ENCODE data around the gene SPATA12.

SPATA12 gene

DNA sequence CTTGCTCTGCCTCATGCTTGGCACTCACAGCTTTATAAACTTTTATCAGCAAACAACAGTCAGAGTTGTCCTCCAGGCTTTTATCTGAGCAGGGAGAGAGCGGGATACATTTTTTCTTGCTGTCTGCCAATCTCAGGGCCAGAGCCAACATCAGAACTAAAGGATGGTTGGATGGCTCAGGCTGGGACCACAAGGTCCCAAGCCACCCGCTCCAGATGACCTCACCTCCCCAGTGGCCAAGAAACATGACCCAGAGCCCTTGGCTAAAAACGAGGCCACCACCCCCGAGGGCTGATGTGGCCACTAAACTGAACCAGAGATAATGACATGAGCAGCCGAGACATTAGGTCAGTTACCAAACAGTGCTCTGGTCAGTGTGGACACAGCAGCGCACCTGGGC lies 18.8 kb upstream of the SPATA12 start:
- no peak overlapping the region for H3K4me3 ChIP-seq
- no peak for DNase-seq (ENCODE audit: low read depth, low spot score)
- no peak for TF ChIP-seq EZH2 (IDR thresholded peaks at IDR 0.05)
- no peak for TF ChIP-seq FOXP2 (optimal IDR thresholded peaks at IDR 0.05; ENCODE audit: control extremely low read depth, extremely low read length, insufficient read depth)
- TF ChIP-seq POLR2AphosphoS5 (IDR thresholded peaks at IDR 0.05; ENCODE audit: borderline replicate concordance, low read depth, low read length), result no peak
- H3K27ac ChIP-seq, result no peak overlapping the region
- no peaks in the 10 kb centered on the region for H3K9me3 ChIP-seq (ENCODE audit: low read depth, low read length)
- H3K36me3 ChIP-seq (ENCODE audit: insufficient read depth, low read length), result no peaks in the 10 kb centered on the region
- no peak overlapping the region for H3K9ac ChIP-seq (ENCODE audit: insufficient read length)

DNA sequence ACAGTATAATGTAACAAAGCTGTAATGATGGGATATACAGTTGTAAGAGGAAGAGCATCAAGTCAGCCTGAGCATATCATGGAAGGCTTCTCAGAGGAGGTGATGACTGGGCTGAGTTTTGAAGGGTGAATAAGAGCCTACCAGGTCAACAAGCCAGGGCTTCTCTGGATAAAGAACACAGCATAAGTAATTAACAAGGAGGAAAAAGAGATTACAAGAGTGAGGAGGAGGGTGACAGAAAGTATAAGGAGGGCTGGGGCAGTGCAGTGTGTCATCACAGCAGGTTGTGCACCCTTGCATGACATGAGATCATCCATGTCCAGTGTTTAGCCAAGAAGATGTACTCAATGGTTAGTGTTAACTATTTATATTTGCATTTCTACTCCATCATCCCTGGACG lies 16.9 kb upstream of the SPATA12 start:
- DNase-seq (ENCODE audit: low read depth, low spot score), result no peak
- TF ChIP-seq EZH2 (IDR thresholded peaks at IDR 0.05) (no peak), FOXP2 (optimal IDR thresholded peaks at IDR 0.05; ENCODE audit: control extremely low read depth, extremely low read length, insufficient read depth) (no peak), POLR2AphosphoS5 (IDR thresholded peaks at IDR 0.05; ENCODE audit: borderline replicate concordance, low read depth, low read length) (no peak)
- no peak overlapping the region for H3K9ac ChIP-seq (ENCODE audit: insufficient read length)
- no peak overlapping the region for H3K27ac ChIP-seq
- no peak overlapping the region for H3K4me3 ChIP-seq
- H3K9me3 ChIP-seq (ENCODE audit: low read depth, low read length), result no peaks in the 10 kb centered on the region
- H3K36me3 ChIP-seq (ENCODE audit: insufficient read depth, low read length), result no peaks in the 10 kb centered on the region

DNA sequence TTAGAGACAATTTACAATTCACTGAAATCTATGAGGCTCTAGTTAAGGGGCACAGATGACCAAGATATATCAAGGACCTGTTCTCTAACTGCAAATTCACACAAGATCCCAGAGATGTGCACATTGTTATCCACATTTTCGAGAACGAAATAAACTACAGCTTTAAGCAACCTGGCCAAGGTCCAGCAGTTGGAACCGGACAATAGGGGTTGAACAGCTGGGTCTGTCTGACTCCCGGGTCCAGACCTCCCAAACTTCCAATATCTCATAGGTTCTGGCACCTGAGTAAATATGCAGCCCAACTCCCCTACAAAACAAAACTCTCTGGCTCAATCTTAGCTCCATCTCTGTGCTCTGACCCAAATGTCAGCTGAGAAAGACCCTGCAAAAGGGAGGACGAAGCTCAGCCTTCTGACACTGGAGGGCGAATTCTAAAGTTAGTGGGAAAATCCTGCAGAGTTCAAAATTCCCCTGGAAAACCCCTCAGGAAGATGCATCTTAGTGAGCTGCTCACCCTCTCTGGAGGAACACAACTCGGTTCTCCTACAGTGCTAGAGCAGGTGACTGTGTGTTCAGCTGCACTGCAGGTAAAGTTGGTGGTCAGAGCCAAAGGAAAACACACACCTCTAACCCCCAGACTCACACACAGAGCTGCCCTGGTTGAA lies 14.2 kb upstream of the SPATA12 start:
- TF ChIP-seq POLR2AphosphoS5 (IDR thresholded peaks at IDR 0.05; ENCODE audit: borderline replicate concordance, low read depth, low read length), result no peak
- TF ChIP-seq EZH2 (IDR thresholded peaks at IDR 0.05), result no peak
- no peak for TF ChIP-seq FOXP2 (optimal IDR thresholded peaks at IDR 0.05; ENCODE audit: control extremely low read depth, extremely low read length, insufficient read depth)
- no peak for DNase-seq (ENCODE audit: low read depth, low spot score)
- H3K4me3 ChIP-seq, result no peak overlapping the region
- H3K9ac ChIP-seq (ENCODE audit: insufficient read length), result no peak overlapping the region
- no peaks in the 10 kb centered on the region for H3K36me3 ChIP-seq (ENCODE audit: insufficient read depth, low read length)
- H3K27ac ChIP-seq, result no peak overlapping the region
- H3K9me3 ChIP-seq (ENCODE audit: low read depth, low read length), result no peaks in the 10 kb centered on the region

DNA sequence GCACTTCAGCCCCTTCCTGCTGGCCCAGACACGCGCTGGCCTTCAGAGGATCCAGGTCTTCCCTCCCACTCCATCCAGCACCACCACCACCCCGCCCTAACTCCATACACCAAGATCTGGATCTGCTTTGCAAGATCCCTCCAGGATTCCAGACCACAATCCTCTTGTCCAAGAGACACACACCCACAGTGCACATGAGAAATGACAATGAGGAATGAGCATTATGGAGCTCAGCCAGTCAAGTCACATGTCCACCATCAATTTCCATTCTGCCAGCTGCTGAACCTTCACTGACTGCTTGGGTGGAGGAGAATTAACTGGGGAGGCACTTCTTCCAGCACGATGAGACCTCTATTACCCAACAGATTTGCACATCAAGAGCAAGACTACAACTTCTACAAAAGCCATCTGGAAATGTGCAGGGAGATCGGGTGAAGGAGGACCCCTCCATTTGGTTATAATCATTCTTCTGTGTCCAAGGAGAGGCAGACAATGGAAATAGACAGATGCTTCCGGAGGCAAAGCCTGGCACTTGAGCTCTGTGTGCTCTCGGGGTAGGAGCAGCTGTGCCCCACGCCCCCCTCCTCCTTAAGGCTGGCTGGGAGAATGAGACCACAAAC lies 12.3 kb upstream of the SPATA12 start:
- DNase-seq (ENCODE audit: low read depth, low spot score), result no peak

DNA sequence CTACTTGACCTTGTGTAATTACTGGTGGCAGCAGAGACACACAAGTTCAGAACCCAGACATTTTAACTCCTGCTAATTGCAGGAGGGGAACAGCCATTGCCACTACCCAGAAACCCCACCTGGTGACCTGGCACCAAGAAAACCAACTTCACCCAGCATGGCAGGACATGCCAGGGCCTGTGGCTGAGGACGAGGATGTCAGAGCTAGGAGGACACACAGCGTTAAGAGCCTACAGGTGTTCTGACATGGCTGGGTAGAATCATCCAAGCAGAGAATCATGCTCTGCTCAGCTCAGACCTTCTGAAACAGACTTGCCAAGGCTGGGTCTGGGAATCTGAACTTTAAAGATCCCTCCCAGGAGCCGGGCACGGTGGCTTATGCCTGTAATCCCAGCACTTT lies 11.7 kb upstream of the SPATA12 start:
- Histone ChIP-seq H3K9ac (ENCODE audit: insufficient read length) (no peak overlapping the region), H3K9me3 (ENCODE audit: low read depth, low read length) (no peaks in the 10 kb centered on the region), H3K4me3 (no peak overlapping the region), H3K27ac (no peak overlapping the region), H3K36me3 (ENCODE audit: insufficient read depth, low read length) (no peaks in the 10 kb centered on the region)
- no peak for DNase-seq (ENCODE audit: low read depth, low spot score)
- TF ChIP-seq POLR2AphosphoS5 (IDR thresholded peaks at IDR 0.05; ENCODE audit: borderline replicate concordance, low read depth, low read length) (no peak), EZH2 (IDR thresholded peaks at IDR 0.05) (no peak), FOXP2 (optimal IDR thresholded peaks at IDR 0.05; ENCODE audit: control extremely low read depth, extremely low read length, insufficient read depth) (no peak)

More for the DNA sequence above, 12.3 kb upstream of the SPATA12 start:
- no peak overlapping the region for H3K27ac ChIP-seq
- TF ChIP-seq POLR2AphosphoS5 (IDR thresholded peaks at IDR 0.05; ENCODE audit: borderline replicate concordance, low read depth, low read length), result no peak
- TF ChIP-seq EZH2 (IDR thresholded peaks at IDR 0.05), result no peak
- TF ChIP-seq FOXP2 (optimal IDR thresholded peaks at IDR 0.05; ENCODE audit: control extremely low read depth, extremely low read length, insufficient read depth), result no peak
- no peaks in the 10 kb centered on the region for H3K36me3 ChIP-seq (ENCODE audit: insufficient read depth, low read length)
- no peaks in the 10 kb centered on the region for H3K9me3 ChIP-seq (ENCODE audit: low read depth, low read length)
- H3K4me3 ChIP-seq, result no peak overlapping the region
- H3K9ac ChIP-seq (ENCODE audit: insufficient read length), result no peak overlapping the region

DNA sequence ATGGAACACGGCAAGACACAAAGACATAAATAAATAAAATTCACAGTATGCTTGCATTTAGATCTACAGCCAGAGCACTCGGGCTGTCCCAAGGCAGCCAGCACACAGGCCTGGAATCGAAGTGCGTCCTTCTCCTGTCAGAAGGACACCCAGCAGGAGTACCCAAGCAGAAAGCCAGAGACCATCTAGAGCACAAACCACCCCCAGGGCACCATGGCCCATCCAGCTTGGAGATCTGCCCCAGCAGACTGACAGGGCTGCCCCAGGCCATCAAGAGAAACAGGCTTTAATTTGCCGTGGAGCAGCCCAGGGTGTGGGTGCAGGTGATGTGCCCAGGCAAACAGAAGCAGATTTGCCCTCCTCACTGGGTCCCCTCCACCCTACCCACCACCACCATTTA lies 7.8 kb upstream of the SPATA12 start:
- Histone ChIP-seq H3K4me3 (no peak overlapping the region), H3K9ac (ENCODE audit: insufficient read length) (no peak overlapping the region), H3K36me3 (ENCODE audit: insufficient read depth, low read length) (no peaks in the 10 kb centered on the region), H3K9me3 (ENCODE audit: low read depth, low read length) (no peaks in the 10 kb centered on the region), H3K27ac (no peak overlapping the region)
- no peak for DNase-seq (ENCODE audit: low read depth, low spot score)
- no peak for TF ChIP-seq FOXP2 (optimal IDR thresholded peaks at IDR 0.05; ENCODE audit: control extremely low read depth, extremely low read length, insufficient read depth)
- no peak for TF ChIP-seq EZH2 (IDR thresholded peaks at IDR 0.05)
- TF ChIP-seq POLR2AphosphoS5 (IDR thresholded peaks at IDR 0.05; ENCODE audit: borderline replicate concordance, low read depth, low read length), result no peak

DNA sequence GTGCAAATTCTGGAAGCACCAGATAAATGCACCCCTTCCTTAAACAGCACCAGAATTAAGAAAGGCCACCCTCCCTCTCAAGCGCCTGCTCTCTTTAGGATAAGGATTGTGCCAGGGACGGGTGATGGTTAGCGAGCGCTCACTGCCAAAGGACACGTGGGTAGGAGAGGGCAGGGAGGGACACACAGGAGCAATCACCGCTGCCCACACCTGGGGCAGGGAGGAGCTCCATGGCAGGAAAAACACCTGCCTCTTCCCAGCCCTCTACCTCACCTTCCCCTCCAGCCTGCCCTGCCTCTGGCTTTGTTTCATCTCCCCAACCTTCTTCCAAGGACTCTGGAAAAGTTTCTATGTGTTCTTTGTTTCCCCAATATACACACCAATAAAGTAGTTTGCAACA lies 7.3 kb upstream of the SPATA12 start:
- Histone ChIP-seq H3K9me3 (ENCODE audit: low read depth, low read length) (no peaks in the 10 kb centered on the region), H3K9ac (ENCODE audit: insufficient read length) (no peak overlapping the region), H3K4me3 (no peak overlapping the region), H3K27ac (no peak overlapping the region), H3K36me3 (ENCODE audit: insufficient read depth, low read length) (no peaks in the 10 kb centered on the region)
- TF ChIP-seq POLR2AphosphoS5 (IDR thresholded peaks at IDR 0.05; ENCODE audit: borderline replicate concordance, low read depth, low read length) (no peak), EZH2 (IDR thresholded peaks at IDR 0.05) (no peak), FOXP2 (optimal IDR thresholded peaks at IDR 0.05; ENCODE audit: control extremely low read depth, extremely low read length, insufficient read depth) (no peak)
- no peak for DNase-seq (ENCODE audit: low read depth, low spot score)

DNA sequence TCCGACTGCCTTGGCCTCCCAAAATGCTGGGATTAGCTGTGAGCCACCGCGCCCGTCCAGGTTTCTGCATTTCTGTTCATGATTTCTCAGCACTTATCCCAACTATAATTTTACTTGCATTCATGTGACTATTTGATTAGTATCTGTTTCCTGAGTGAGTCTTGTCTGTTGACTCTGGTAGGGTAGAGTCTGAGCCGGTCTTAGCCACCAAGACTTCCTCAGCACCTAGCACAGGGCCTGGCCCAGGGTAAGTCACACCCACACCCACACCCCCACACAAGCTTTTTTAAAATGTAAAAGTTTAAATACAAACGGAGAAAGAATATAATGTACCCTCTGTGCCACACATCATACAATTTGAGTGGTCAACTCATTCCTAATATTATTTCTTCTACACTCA lies 3.1 kb upstream of the SPATA12 start:
- no peak for TF ChIP-seq EZH2 (IDR thresholded peaks at IDR 0.05)
- TF ChIP-seq POLR2AphosphoS5 (IDR thresholded peaks at IDR 0.05; ENCODE audit: borderline replicate concordance, low read depth, low read length), result no peak
- no peak for TF ChIP-seq FOXP2 (optimal IDR thresholded peaks at IDR 0.05; ENCODE audit: control extremely low read depth, extremely low read length, insufficient read depth)
- H3K4me3 ChIP-seq, result no peak overlapping the region
- no peaks in the 10 kb centered on the region for H3K36me3 ChIP-seq (ENCODE audit: insufficient read depth, low read length)
- no peak overlapping the region for H3K27ac ChIP-seq
- no peak for DNase-seq (ENCODE audit: low read depth, low spot score)
- H3K9me3 ChIP-seq (ENCODE audit: low read depth, low read length), result no peaks in the 10 kb centered on the region
- H3K9ac ChIP-seq (ENCODE audit: insufficient read length), result no peak overlapping the region
